Smooth muscle cell (in vitro differentiated cells): ENCODE measurements around the gene ATP6V1C2. TPM values are rescaled to one million over a fixed set of nuclear protein-coding genes. Genes with fewer than 3 reads are reported as not detected.

Experiments
- DNase-seq: peaks from one replicate; lab custom pipeline; 2025; ENCODE audit not compliant: unreplicated experiment; lab: John Stamatoyannopoulos, UW
- H2AFZ ChIP-seq: fragments of 200-600 bp; sonication (generic); 2 replicates; pipeline ENCODE4 v1.6.0; 2016; ENCODE audit warnings: antibody characterized with exemption, low read depth, mild to moderate bottlenecking
- H3F3A ChIP-seq: fragments of 200-600 bp; sonication (generic); 2 replicates; pipeline ENCODE4 v1.6.0; 2017; ENCODE audit warnings: antibody characterized with exemption, low read depth
- H3K27ac ChIP-seq: fragments of 200-600 bp; sonication (generic); 2 replicates; pipeline ENCODE4 v1.5.1; 2016; ENCODE audit warnings: low read depth, mild to moderate bottlenecking
- H3K27me3 ChIP-seq: fragments of 200-600 bp; sonication (generic); 2 replicates; pipeline ENCODE4 v1.6.1; 2016; ENCODE audit warnings: low read depth, mild to moderate bottlenecking
- H3K36me3 ChIP-seq: fragments of 200-600 bp; sonication (generic); 2 replicates; pipeline ENCODE4 v1.5.1; 2016; ENCODE audit warnings: low read depth
- H3K4me1 ChIP-seq: fragments of 200-600 bp; sonication (generic); 2 replicates; pipeline ENCODE4 v1.5.1; 2016; ENCODE audit warnings: low read depth
- H3K4me2 ChIP-seq: fragments of 200-600 bp; sonication (generic); 2 replicates; pipeline ENCODE4 v1.6.0; 2016; ENCODE audit warnings: mild to moderate bottlenecking
- H3K4me3 ChIP-seq: fragments of 200-600 bp; sonication (generic); 2 replicates; pipeline ENCODE4 v1.5.1; 2016; ENCODE audit warnings: mild to moderate bottlenecking
- H3K79me2 ChIP-seq: fragments of 200-600 bp; sonication (generic); 2 replicates; pipeline ENCODE4 v1.6.0; 2016; ENCODE audit warnings: low read depth, mild to moderate bottlenecking
- H3K9ac ChIP-seq: fragments of 200-600 bp; sonication (generic); 2 replicates; pipeline ENCODE4 v1.6.0; 2016; ENCODE audit warnings: low read depth
- H3K9me3 ChIP-seq: fragments of 200-600 bp; sonication (generic); replicated peaks from 2 replicates; pipeline ENCODE4 v1.5.1; 2016; ENCODE audit warnings: low read depth
- H4K20me1 ChIP-seq: fragments of 200-600 bp; sonication (generic); 2 replicates; pipeline ENCODE4 v1.6.0; 2016; ENCODE audit warnings: low read depth
- WGBS: methylation state at CpG from one replicate; pipeline ENCODE4 v1.1.7; 2016; ENCODE audit warnings: low lambda C conversion rate; 5-methylcytosine and 5-hydroxymethylcytosine counted together
- polyA plus RNA-seq: library from polyadenylated mRNA; unstranded; fragments of >200 nt; fragmentation: Nextera tagmentation; extraction: Ambion mirVana; gene quantifications from 2 replicates; pipeline ENCODE4 v1.2.1, GENCODE V29; 2016
- total RNA-seq: library from RNA; depleted of rRNA; stranded (reverse); fragments of >200 nt; gene quantifications from 2 replicates; pipeline ENCODE4 v1.2.3, GENCODE V29; 2014
- TF ChIP-seq, protein P1 (sequence below): fragments of 200-600 bp; sonication (generic); IDR thresholded peaks from 2 replicates; pipeline ENCODE4 v1.5.1; 2017; ENCODE audit warnings: borderline replicate concordance, mild to moderate bottlenecking, antibody characterized with exemption; ENCODE audit not compliant: insufficient read depth, poor library complexity, severe bottlenecking

The ATP6V1C2 gene
- total and polyA plus RNA-seq, 2 experiments from 2014 or later, result 0.53 to 1.5 TPM

DNA sequence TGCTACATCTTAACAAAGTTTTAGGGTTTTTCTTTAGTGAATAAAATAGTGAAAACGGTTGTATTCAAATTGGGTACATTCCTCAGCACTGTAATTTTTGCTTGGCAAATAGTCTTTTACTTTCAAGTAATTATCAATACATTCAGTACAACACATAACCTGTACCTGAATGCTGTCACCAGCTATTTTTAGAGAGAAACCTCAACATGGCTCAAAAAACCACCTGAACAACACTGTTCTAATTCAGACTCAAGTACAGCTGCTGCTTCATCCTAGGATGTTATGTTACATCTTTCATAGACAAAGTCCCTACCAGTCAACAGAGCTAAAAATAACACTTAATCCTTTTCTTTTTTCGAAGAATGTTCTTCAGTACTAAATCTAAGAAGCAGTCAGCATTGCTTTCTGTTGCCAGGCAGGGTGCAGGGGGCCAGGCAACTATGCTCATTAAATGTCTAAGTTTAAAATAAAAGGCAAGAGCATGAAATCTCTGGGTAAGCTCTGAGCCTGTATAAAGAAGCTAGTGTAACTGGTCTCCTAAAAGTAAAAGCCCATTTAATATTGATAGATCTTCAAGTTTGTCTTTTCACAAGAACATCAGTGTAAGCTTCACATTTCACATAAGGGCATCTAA, 70.7 kb downstream of the ATP6V1C2 start:
- no peaks in the 10 kb centered on the region for H3K27me3 ChIP-seq
- no peak for DNase-seq
- H3K9me3 ChIP-seq, result no peaks in the 10 kb centered on the region
- H3F3A ChIP-seq, result no peaks in the 10 kb centered on the region
- H3K36me3 ChIP-seq, result peaks cover 39% of the 10 kb centered on the region
- H3K4me2 ChIP-seq, result no peak overlapping the region
- no peak overlapping the region for H2AFZ ChIP-seq
- WGBS, result 82% methylated on average over 2 of the region's 2 CpGs
- H3K79me2 ChIP-seq, result peaks cover 31% of the 10 kb centered on the region
- TF ChIP-seq, protein P1, sequence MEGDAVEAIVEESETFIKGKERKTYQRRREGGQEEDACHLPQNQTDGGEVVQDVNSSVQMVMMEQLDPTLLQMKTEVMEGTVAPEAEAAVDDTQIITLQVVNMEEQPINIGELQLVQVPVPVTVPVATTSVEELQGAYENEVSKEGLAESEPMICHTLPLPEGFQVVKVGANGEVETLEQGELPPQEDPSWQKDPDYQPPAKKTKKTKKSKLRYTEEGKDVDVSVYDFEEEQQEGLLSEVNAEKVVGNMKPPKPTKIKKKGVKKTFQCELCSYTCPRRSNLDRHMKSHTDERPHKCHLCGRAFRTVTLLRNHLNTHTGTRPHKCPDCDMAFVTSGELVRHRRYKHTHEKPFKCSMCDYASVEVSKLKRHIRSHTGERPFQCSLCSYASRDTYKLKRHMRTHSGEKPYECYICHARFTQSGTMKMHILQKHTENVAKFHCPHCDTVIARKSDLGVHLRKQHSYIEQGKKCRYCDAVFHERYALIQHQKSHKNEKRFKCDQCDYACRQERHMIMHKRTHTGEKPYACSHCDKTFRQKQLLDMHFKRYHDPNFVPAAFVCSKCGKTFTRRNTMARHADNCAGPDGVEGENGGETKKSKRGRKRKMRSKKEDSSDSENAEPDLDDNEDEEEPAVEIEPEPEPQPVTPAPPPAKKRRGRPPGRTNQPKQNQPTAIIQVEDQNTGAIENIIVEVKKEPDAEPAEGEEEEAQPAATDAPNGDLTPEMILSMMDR, result no peak
- H3K4me3 ChIP-seq, result no peak overlapping the region
- H3K9ac ChIP-seq, result no peak overlapping the region
- no peak overlapping the region for H3K27ac ChIP-seq
- peaks cover 75% of the 10 kb centered on the region for H4K20me1 ChIP-seq
- no peaks in the 10 kb centered on the region for H3K4me1 ChIP-seq

GRCh38 chr2:10792660-10793400, 71.4 kb downstream of the ATP6V1C2 start:
- 94% methylated on average over 17 of the region's 17 CpGs for WGBS
- no peak overlapping the region for H3K9ac ChIP-seq
- no peak overlapping the region for H3K4me3 ChIP-seq
- H3K4me2 ChIP-seq, result no peak overlapping the region
- no peaks in the 10 kb centered on the region for H3F3A ChIP-seq
- no peaks in the 10 kb centered on the region for H3K27me3 ChIP-seq
- no peaks in the 10 kb centered on the region for H3K4me1 ChIP-seq
- H3K27ac ChIP-seq, result no peak overlapping the region
- H2AFZ ChIP-seq, result no peak overlapping the region
- H3K36me3 ChIP-seq, result peaks cover 34% of the 10 kb centered on the region
- H3K9me3 ChIP-seq, result no peaks in the 10 kb centered on the region
- DNase-seq, result no peak
- peaks cover 75% of the 10 kb centered on the region for H4K20me1 ChIP-seq
- TF ChIP-seq, protein P1, result no peak
- H3K79me2 ChIP-seq, result peaks cover 31% of the 10 kb centered on the region

- Histone ChIP-seq H3K9ac (no peak overlapping the region), H3K27me3 (no peaks in the 10 kb centered on the region), H3K4me3 (no peak overlapping the region), H3K4me2 (no peak overlapping the region), H2AFZ (no peak overlapping the region), H3K9me3 (no peaks in the 10 kb centered on the region), H3K79me2 (peaks cover 41% of the 10 kb centered on the region), H3K36me3 (peaks cover 29% of the 10 kb centered on the region), H3K4me1 (no peaks in the 10 kb centered on the region), H3F3A (no peaks in the 10 kb centered on the region), H3K27ac (no peak overlapping the region), H4K20me1 (peaks cover 85% of the 10 kb centered on the region)
- TF ChIP-seq, protein P1, result no peak
- 92% methylated on average over 1 of the region's 1 CpG for WGBS
- no peak for DNase-seq
Measured at GRCh38 chr2:10793816-10794215, 72.4 kb downstream of the ATP6V1C2 start.
